DMS 273 treated with DMSO at 0.1 percent for 48 hours (cell line): Measurements from ENCODE around the gene MVD.

Experiments used
- DNase-seq: peaks from one replicate; lab custom pipeline; 2025; lab: John Stamatoyannopoulos, UW

Gene MVD

GRCh38 chr16:88640498-88641247 lies 22.2 kb downstream of the MVD start:
- DNase-seq, result no peak

GRCh38 chr16:88640039-88640495 lies 22.8 kb downstream of the MVD start:
- DNase-seq, result no peak

GRCh38 chr16:88639231-88640038 lies 23.5 kb downstream of the MVD start:
- no peak for DNase-seq

- no peak for DNase-seq
Observed at GRCh38 chr16:88638323-88639230, 24.3 kb downstream of the MVD start, which contains the start of gene IL17C. Gene IL17C (plus strand): TSS chr16:88638572. CDS start chr16:88638642, 70 bp downstream.

DNA sequence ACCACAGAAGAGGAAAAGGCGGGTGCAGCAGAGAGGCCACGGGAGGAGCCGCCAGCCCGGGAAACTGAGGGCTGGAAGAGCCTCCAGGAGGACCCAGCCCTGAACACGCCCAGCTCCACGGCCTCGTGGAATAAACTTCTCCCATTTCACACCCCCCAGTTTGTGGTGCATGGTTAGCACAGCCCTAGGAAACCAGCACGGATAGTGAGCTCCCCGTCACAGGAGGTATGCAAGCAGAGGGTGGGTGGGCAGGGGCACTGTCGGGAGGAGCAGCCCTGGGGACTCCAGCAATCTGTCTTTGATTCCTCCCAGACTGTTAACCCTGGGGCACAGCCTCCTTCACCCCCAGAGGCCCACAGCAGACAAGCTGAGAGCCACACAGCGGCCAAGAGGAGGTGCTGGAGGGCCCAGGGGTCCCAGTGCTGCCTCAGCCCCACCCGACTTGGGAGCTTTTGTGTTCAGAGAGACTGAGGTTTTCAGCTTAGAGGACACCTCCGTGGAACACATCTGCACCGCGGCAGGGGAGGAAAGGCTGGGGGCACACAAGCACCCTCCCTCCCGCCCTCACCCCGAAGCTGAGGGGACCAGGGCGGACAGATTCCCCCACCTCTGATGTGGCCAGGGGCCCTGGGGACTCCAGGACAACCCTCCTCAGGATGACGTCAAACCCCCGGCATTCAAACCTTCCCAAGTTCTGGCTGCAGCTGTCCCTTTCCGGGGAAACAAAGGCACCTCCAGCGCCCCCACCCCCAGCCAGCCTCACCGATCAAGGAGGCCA lies 26.2 kb downstream of the MVD start:
- no peak for DNase-seq

GRCh38 chr16:88635671-88636319 lies 27.1 kb downstream of the MVD start:
- no peak for DNase-seq

DNA sequence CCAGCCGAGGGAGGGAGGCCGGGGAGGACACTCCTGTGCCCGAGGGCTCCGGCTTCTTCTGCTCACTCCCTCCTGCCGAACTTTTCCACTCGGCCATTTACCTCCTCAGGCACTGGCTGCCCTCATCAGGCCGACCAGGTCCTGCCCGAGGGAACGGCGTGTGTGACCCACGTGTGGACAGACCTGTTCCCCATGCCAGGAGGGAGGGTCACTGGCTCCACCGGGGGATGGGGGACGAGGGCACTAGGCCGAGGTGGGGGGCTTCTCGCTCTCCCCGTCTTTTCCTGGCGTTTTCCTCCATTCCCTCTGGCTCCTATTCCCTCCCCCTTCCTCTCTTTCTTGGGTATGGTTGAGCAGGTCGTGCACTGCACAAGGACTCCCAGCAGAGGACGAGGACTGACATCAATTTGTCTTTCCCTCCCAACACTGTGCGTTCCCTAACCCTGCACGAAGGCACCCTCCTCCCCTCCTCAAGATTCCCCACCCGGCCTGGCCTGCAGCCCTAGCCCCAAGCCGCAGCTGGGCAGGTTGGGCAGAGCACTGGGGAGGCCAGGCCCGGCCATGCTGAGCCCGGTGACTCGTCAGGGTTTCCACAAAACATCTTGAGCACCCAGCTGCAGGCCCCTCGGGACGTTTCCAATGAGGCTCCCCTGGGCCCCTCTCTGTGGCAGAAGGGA lies 27.8 kb downstream of the MVD start:
- no peak for DNase-seq

- no peak for DNase-seq
Observed at GRCh38 chr16:88634141-88634993, 28.5 kb downstream of the MVD start.

DNA sequence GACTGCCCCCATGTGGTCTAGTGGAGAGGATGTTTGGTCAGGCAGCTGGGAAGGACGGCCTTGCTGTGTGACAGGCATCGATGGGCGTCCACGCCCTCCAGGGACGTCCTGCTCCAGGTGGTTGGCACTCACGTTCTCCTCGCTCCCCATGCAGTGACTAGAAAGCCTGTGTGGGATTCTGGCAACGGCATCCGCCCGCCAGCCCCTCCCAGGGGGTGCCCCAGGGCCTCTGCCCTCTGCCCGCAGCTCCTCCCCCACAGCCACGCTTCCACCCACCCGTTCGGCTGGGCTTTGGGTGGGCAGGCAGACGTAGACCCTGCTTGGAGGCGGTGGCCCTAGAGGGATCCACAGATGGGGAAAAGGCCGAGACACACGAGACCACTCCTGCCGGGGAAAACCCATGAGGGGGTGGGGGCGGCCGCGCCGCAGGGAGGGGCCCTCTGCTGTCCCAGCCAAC lies 29.2 kb downstream of the MVD start:
- no peak for DNase-seq

DNA sequence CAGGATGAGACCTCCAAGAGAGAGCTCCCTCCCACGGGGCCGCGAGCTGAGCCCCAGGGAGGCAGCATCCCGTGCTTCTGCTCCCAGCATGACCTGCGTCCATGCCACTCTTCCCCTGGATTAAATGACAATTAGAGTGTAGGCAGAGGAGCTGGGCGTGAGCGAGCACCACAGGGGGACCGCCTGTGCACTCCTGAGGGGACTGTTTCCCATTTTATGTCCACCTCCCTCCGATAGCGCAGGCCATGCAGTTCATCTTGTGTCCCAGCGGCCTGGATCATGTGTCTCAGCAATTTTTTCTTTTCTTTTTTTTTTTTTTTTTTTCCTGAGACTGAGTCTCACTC lies 30.3 kb downstream of the MVD start:
- DNase-seq, result no peak

GRCh38 chr16:88631920-88632586 lies 30.8 kb downstream of the MVD start:
- no peak for DNase-seq

DNA sequence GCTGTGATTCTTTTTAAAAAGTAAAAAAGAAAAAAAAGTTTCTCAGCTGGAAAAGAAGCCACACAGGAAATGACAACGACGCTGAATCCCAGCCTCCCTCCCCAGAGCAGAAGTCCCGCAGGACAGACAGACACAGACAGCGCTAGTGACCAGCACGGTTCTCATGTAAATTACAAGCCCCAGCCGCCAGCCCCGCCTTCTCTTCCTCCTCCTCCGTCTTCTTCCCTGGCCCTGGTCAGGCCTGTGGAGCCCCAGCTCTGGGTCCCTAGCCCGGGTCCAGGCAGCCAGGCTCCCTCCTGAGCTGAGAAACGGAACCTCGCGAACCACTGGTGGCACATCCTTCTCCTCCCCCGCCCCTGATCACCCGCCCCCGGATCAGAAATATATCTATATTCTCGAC lies 31.5 kb downstream of the MVD start:
- DNase-seq, result no peak

DNA sequence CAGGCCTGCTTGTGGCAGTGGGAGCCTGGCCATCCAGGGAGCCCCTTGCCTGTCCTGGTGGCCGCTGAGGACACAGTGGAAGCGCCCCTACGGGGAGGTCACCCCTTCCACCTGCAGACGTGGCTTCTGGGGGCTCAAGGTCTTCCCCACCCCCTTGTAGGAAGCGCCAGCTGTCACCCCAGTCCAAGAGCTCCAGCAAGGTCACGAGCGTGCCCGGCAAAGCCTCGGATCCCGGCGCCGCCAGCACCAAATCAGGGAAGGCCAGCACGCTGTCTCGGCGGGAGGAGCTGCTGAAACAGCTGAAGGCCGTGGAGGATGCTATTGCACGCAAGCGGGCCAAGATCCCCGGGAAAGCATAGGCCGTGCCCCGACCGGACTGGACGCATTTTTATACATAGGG lies 31.9 kb downstream of the MVD start:
- DNase-seq, result no peak

DNA sequence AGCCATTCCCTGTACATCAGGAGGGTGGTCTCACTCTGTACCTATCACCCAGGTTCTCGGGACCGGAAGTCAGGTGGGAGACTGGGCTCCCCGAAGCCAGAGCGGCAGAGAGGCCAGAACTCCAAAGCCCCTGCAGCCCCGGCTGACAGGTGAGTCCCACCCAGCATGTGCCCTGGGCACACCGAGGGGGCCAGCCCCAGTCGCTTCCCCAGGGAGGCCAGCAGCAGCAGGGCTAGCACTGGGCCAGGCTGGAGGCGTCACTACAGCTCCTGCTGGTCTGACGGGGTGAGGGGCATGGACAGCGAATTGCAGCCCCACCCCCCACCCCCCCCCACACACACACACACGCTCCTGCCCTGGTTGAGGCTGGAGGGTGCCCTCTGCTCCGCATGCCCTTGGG lies 32.5 kb downstream of the MVD start:
- no peak for DNase-seq

DNA sequence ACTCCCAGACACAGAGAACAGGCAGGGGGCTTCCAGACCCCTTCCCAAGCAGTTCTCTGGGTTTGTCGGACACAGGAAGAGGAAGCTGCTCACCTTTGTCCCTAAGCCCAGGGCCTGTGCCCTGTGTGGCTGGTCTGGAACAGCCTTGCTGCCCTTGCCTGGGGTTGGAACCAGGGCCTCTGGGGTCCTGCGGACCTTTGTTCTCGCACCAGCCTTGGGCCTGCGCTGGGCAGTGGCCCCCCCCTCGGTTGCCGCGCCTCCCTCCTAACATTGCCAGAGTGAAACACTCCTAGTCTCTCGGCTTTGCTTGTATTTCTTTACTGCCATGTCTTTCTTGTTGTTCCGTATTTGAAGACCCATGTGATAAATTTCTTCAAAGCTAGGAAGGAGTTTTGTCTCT lies 33.1 kb downstream of the MVD start:
- DNase-seq, result no peak

GRCh38 chr16:88628512-88628974 lies 34.3 kb downstream of the MVD start:
- no peak for DNase-seq

- no peak for DNase-seq
Observed at GRCh38 chr16:88627531-88628411, 35.1 kb downstream of the MVD start.

DNA sequence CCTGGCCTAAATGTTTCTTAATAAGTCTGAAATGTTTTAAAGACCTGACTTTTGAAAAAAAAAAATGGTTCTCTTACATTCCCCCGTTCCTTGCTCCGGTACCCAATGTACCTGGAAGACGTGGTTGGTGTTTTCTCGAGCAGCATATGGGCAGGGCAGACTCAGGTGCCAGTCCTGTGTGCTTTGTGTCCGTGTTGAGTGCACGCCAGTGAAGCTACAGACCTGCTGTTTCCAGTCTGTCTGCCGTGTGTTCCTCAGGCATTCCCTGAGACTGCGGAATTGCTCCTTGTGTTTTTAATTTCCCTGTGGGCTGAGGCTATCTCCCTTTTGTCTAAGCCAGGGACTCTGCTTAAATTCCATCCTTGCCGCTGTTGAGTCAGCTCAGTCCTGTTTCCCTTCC lies 36.2 kb downstream of the MVD start:
- DNase-seq, result no peak
